GM12878 (cell line): ENCODE measurements around the gene PLA2G12B.

Experiments
- CTCF ChIP-seq, 3 experiments: IDR thresholded peaks in 2 of 3; conservative IDR thresholded peaks in 1 of 3; 2 replicates each; pipeline ENCODE4 v1.5.1; 2011; ENCODE audit warnings: low read depth in 3 of 3, low read length in 3 of 3, mild to moderate bottlenecking in 3 of 3, control low read depth in 2 of 3, moderate library complexity in 2 of 3, inconsistent platforms in 1 of 3, mixed read lengths in 1 of 3; ENCODE audit not compliant: control insufficient read depth in 2 of 3, insufficient read depth in 1 of 3; ENCODE audit errors: extremely low read depth in 1 of 3
- EP300 ChIP-seq, 2 experiments: fragments of 150-350 bp in 1 of 2; IDR thresholded peaks; 2 replicates each; pipeline ENCODE4 v1.6.1; 2011 to 2012; ENCODE audit warnings: low read depth in 2 of 2, low read length in 2 of 2, borderline replicate concordance in 1 of 2, improper control_type of control experiment in 1 of 2, inconsistent platforms in 1 of 2; ENCODE audit not compliant: control insufficient read depth in 1 of 2
- POLR2A ChIP-seq: IDR thresholded peaks from 2 replicates; pipeline ENCODE4 v1.6.1; 2011; ENCODE audit warnings: low read depth, mild to moderate bottlenecking, low read length
- USF2 ChIP-seq: IDR thresholded peaks from 2 replicates; pipeline ENCODE4 v1.6.1; 2011; ENCODE audit warnings: low read depth, low read length, improper control_type of control experiment, borderline replicate concordance

- TF ChIP-seq USF2 (no peak), CTCF (IDR thresholded peaks at IDR 0.05 in 2 of 3, conservative IDR thresholded peaks at IDR 0.05 in 1 of 3; ENCODE audit: control insufficient read depth in 2 of 3, extremely low read depth in 1 of 3, insufficient read depth in 1 of 3, low read depth in 3 of 3, low read length in 3 of 3) (no peak), POLR2A (no peak), EP300 (IDR thresholded peaks at IDR 0.05; ENCODE audit: borderline replicate concordance in 1 of 2, control insufficient read depth in 1 of 2, low read depth in 2 of 2, low read length in 2 of 2) (no peak)
Observed at GRCh38 chr10:72904806-72905205, 49.8 kb downstream of the PLA2G12B start.
